Prostate gland (tissue), 2 donors: ENCODE measurements around the gene GNAS-AS1. TPM values are rescaled to one million over a fixed set of nuclear protein-coding genes. Genes with fewer than 3 reads are reported as not detected.

Experiments
- DNase-seq: peaks from one replicate; pipeline ENCODE4 v3.0.0-alpha.2; 2019; ENCODE audit warnings: low spot score
- H3K27ac ChIP-seq, 2 donors: fragments of 200-600 bp; sonication (generic); 2 replicates each; pipeline ENCODE4 v1.5.1; 2017 to 2019
- H3K27me3 ChIP-seq: fragments of 200-600 bp; sonication (generic); replicated peaks from 2 replicates; pipeline ENCODE4 v1.5.1; 2019; ENCODE audit not compliant: insufficient read depth
- H3K36me3 ChIP-seq, 2 donors: fragments of 200-600 bp; sonication (generic); 1 replicate in 1 of 2; 2 replicates in 1 of 2; pipeline versions ENCODE4 v1.5.1 to v1.8.1; 2017 to 2019
- H3K4me1 ChIP-seq: fragments of 200-600 bp; sonication (generic); replicated peaks from 2 replicates; pipeline ENCODE4 v1.5.1; 2019
- H3K4me3 ChIP-seq, 2 donors: fragments of 200-600 bp; sonication (generic); 2 replicates each; pipeline ENCODE4 v1.5.1; 2017 to 2019
- H3K9me3 ChIP-seq: fragments of 200-600 bp; sonication (generic); 2 replicates; pipeline ENCODE4 v1.5.1; 2017
- CTCF ChIP-seq, 4 experiments: fragments of 200-600 bp in 2 of 4; fragments of 450-650 bp in 2 of 4; sonication (generic) in 2 of 4; IDR thresholded peaks; 1 replicate in 3 of 4; 2 replicates in 1 of 4; pipeline ENCODE4 v1.5.1; 2016 to 2019; ENCODE audit warnings: antibody characterized with exemption in 4 of 4, mild to moderate bottlenecking in 2 of 4, moderate library complexity in 2 of 4
- POLR2A ChIP-seq: fragments of 450-650 bp; IDR thresholded peaks from one replicate; pipeline ENCODE4 v1.6.1; 2016; ENCODE audit warnings: antibody characterized with exemption, mild to moderate bottlenecking
- POLR2AphosphoS5 ChIP-seq: sonication (generic); formaldehyde crosslinking; IDR thresholded peaks from one replicate; pipeline ENCODE4 v1.6.1; 2017; ENCODE audit warnings: antibody characterized with exemption
- WGBS: methylation state at CpG from one replicate; pipeline ENCODE4 v1.1.5; 2018; 5-methylcytosine and 5-hydroxymethylcytosine counted together
- intact Hi-C: fragments of 100-400 bp; cut with DNase I; formaldehyde crosslinking; loops from one replicate; pipeline ENCODE4 v1.14.2; 2022
- total RNA-seq, 2 donors: library from RNA; depleted of rRNA; stranded (reverse); fragments of >200 nt; gene quantifications; one replicate each; pipeline ENCODE4 v1.1.0, GENCODE V29; 2016

The GNAS-AS1 gene
- total RNA-seq, 2 donors from 2014 or later = 0.50 to 1.8 TPM

- Histone ChIP-seq H3K27me3 (no peaks in the 10 kb centered on the region), H3K36me3 (no peaks in the 10 kb centered on the region), H3K9me3 (no peaks in the 10 kb centered on the region), H3K27ac (no peak overlapping the region), H3K4me1 (peaks cover 15% of the 10 kb centered on the region), H3K4me3 (no peak overlapping the region)
- 53% methylated on average over 3 of the region's 3 CpGs for WGBS
- no peak for DNase-seq
- no peak for TF ChIP-seq CTCF (IDR thresholded peaks at IDR 0.05)
- no peak for TF ChIP-seq POLR2AphosphoS5
- no peak for TF ChIP-seq POLR2A
- intact Hi-C loops = no loop called here
Measured at GRCh38 chr20:58896820-58897219, 46.1 kb upstream of the GNAS-AS1 start.

GRCh38 chr20:58895448-58896180 lies 44.9 kb upstream of the GNAS-AS1 start:
- peak overlapping the region in 1 of 2 donors; percentile 28 for H3K27ac ChIP-seq
- H3K27me3 ChIP-seq = no peaks in the 10 kb centered on the region
- intact Hi-C loops = no loop called here
- no peaks in the 10 kb centered on the region for H3K9me3 ChIP-seq
- DNase-seq = no peak
- TF ChIP-seq POLR2A (no peak), CTCF (IDR thresholded peaks at IDR 0.05) (no peak), POLR2AphosphoS5 (no peak)
- 32% methylated on average over 13 of the region's 13 CpGs for whole genome bisulfite sequencing
- H3K36me3 ChIP-seq = no peaks in the 10 kb centered on the region
- no peak overlapping the region for H3K4me3 ChIP-seq
- H3K4me1 ChIP-seq = peaks cover 15% of the 10 kb centered on the region

GRCh38 chr20:58894652-58895447 lies 44.1 kb upstream of the GNAS-AS1 start:
- Histone ChIP-seq H3K4me1 (peaks cover 15% of the 10 kb centered on the region), H3K9me3 (no peaks in the 10 kb centered on the region), H3K27ac (no peak overlapping the region), H3K27me3 (no peaks in the 10 kb centered on the region), H3K4me3 (no peak overlapping the region), H3K36me3 (no peaks in the 10 kb centered on the region)
- whole genome bisulfite sequencing = 18% methylated on average over 5 of the region's 5 CpGs
- no peak for DNase-seq
- intact Hi-C loops = loop anchor here (5.0 kb wide), 1 partner anchor 137 kb away; the partner anchor contains the start of gene ATP5F1E
- TF ChIP-seq POLR2A = no peak
- no peak for TF ChIP-seq CTCF (IDR thresholded peaks at IDR 0.05)
- TF ChIP-seq POLR2AphosphoS5 = no peak

GRCh38 chr20:58893355-58894120 lies 42.8 kb upstream of the GNAS-AS1 start:
- TF ChIP-seq POLR2A = no peak
- TF ChIP-seq CTCF (IDR thresholded peaks at IDR 0.05) = no peak
- TF ChIP-seq POLR2AphosphoS5 = no peak
- Histone ChIP-seq H3K4me3 (no peak overlapping the region), H3K27ac (peak overlapping the region in 1 of 2 donors; percentile 98), H3K4me1 (peaks cover 15% of the 10 kb centered on the region), H3K9me3 (no peaks in the 10 kb centered on the region), H3K27me3 (no peaks in the 10 kb centered on the region), H3K36me3 (no peaks in the 10 kb centered on the region)
- no peak for DNase-seq
- WGBS = 61% methylated on average over 5 of the region's 5 CpGs
- intact Hi-C loops = loop anchor here (5.0 kb wide), 1 partner anchor 139 kb away; the partner anchor contains the start of gene ATP5F1E
